M059J (cell line): ENCODE data around the gene MEIKIN. TPM values are rescaled to one million over a fixed set of nuclear protein-coding genes. Genes with fewer than 3 reads are reported as not detected.
"Not testable (repeated sequence)": the region's sequence is repeated elsewhere in the genome, so short reads cannot be mapped to it uniquely, and the experiment has no call there.

ENCODE experiments used
- DNase-seq: peaks from one replicate; pipeline ENCODE4 v3.0.0-alpha.2; 2012; ENCODE audit warnings: low read depth
- total RNA-seq: library from RNA; depleted of rRNA; stranded (reverse); fragments of >200 nt; shearing (Covaris generic); gene quantifications from 2 replicates; pipeline ENCODE4 v1.2.3, GENCODE V29; 2014

Gene MEIKIN
- total RNA-seq, 1 experiment from 2014 or later: not detected

- DNase-seq: no peak
These were observed 38.8 kb downstream of the MEIKIN start for GRCh38 chr5:131906668-131907067.

- not testable (repeated sequence) for DNase-seq
These were observed 43.2 kb downstream of the MEIKIN start for GRCh38 chr5:131902266-131902665.

GRCh38 chr5:131899686-131900085, 45.8 kb downstream of the MEIKIN start:
- no peak for DNase-seq

GRCh38 chr5:131883984-131884383, 61.5 kb downstream of the MEIKIN start:
- no peak for DNase-seq

GRCh38 chr5:131879705-131880104, 65.8 kb downstream of the MEIKIN start:
- DNase-seq: no peak

GRCh38 chr5:131877873-131878272, 67.6 kb downstream of the MEIKIN start:
- no peak for DNase-seq

- not testable (repeated sequence) for DNase-seq
These were observed 74.2 kb downstream of the MEIKIN start for GRCh38 chr5:131871251-131871650.

GRCh38 chr5:131867524-131867923, 77.9 kb downstream of the MEIKIN start:
- no peak for DNase-seq

DNA sequence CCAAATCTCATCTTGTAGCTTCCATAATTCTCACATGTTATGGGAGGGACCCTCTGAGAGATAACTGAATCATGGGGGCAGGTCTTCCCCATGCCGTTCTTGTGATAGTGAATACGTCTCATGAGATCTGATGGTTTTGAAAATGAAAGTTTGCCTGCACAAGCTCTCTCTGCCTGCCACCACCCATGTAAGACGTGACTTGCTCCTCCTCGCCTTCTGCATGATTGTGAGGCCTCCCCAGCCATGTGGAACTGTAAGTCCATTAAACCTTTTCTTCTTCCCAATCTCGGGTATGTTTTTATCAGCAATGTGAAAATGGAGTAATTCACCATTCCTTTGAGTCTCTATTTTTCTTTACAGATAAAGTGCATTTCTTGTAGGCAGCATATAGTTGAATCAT, 81.8 kb downstream of the MEIKIN start:
- no peak for DNase-seq

- no peak for DNase-seq
These were observed 88.1 kb downstream of the MEIKIN start for GRCh38 chr5:131857388-131857787.

DNA sequence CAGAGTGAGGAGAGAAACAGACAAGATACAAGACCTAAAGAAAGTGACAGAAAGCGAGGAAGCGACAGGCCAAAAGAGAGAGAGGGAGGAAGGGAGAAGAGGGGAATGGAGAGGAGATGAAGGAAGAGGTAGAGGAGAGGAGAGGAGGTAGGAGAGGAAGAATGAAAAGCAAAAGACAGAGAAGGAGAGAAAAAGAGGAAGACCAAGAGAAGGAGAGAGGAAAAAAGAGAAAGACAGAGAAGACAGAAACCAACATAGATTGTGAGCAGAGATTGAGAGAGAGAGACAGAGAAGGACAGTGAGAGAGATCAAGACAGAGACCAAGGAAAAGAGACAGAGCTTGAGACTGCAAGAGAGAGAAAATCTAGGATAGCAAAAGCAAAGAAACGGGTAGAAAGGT, 90.0 kb downstream of the MEIKIN start:
- DNase-seq: no peak

DNA sequence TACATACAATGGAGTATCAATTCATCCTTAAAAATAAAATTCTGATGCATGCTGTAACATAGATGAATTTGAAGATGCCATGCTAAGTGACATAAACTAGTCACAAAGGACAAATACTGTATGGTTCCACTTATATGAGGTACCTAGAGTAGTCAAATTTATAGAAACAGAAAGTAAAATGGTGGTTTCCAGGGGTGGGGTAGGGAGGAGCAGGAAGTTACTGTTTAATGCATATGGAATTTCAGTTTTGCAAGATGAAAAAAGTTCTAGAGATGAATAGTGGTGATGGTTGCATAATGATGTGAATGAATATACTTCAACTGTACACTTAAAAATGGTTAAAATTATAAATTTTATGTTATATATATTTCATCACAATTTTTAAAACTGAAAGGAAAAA, 91.3 kb downstream of the MEIKIN start:
- DNase-seq: no peak

GRCh38 chr5:131848662-131849061, 96.8 kb downstream of the MEIKIN start:
- no peak for DNase-seq

- DNase-seq: no peak
These were observed 98.9 kb downstream of the MEIKIN start for GRCh38 chr5:131846536-131846935.

DNA sequence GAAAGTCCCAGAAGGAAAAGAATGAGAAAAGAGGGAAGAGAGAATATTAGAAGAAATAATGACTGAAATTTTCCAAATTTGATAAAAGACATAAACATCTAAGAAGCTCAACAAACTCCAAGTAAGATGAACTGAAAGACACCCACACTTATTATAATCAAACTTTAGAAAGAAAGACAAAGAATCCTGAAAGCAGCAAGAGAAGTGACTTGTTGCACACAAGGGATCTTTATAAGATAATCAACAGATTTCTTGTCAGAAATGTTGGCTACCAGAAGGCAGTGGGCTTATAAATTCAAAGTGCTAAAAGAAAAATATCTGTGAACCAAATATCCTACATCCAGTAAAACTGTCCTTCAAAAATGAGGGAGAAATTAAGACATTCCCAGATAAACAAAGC, 99.6 kb downstream of the MEIKIN start:
- no peak for DNase-seq

- DNase-seq: not testable (repeated sequence)
These were observed 102.5 kb downstream of the MEIKIN start for GRCh38 chr5:131842971-131843370.

DNA sequence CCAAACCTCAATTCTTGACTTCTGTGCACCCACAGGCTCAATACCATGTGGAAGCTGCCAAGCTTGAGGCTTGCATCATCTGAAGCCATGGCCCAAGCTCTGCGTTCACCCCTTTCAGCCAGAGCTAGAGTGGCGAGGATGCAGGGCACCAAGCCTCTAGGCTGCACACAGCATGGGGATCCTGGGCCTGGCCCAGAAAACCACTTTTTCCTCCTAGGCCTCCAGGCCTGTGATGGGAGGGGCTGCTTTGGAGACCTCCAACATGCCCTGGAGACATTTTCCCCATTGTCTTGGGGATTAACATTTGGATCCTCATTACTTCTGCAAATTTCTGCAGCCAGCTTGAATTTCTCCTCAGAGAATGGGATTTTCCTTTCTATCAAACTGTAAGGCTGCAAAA, 112.8 kb downstream of the MEIKIN start:
- DNase-seq: not testable (repeated sequence)

GRCh38 chr5:131825404-131826013, 120.0 kb downstream of the MEIKIN start:
- peak; percentile 42 for DNase-seq

DNA sequence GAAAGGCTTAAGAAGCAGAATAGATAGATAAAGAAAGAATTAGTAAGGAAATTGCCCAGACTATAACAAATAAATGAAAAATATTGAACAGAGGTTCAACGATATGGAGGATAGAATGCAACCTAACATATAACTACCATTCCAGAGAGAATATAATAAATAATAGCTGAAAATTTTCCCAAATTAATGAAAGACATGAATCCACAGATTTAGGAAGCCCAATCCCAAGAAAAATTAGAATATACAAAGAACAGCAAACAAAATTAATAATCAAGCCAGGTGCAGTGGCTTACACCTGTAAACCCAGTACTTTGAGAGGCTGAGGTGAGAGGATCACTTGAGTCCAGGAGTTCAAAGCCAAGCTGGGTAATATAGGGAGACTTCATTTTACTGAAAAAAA, 120.8 kb downstream of the MEIKIN start:
- DNase-seq: no peak

DNA sequence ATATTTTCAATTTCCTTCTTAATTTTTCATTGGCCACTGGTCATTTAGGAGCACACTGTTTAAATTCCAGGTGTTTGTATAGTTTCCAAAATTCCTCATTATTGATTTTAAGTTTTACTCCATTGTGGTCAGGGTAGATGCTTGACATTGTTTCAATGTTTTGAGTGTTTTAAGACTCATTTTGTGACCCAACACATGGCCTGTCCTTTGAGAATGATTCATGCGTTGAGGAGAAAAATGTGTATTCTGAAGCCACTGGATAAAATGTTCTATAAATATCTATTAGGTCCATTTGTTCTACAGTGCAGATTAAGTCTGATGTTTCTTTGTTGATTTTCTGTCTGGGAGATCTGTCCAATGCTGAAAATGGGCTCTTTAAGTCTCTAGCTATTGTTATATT, 124.2 kb downstream of the MEIKIN start:
- DNase-seq: peak; percentile 42

- no peak for DNase-seq
These were observed 127.3 kb downstream of the MEIKIN start for GRCh38 chr5:131818001-131818724.

DNA sequence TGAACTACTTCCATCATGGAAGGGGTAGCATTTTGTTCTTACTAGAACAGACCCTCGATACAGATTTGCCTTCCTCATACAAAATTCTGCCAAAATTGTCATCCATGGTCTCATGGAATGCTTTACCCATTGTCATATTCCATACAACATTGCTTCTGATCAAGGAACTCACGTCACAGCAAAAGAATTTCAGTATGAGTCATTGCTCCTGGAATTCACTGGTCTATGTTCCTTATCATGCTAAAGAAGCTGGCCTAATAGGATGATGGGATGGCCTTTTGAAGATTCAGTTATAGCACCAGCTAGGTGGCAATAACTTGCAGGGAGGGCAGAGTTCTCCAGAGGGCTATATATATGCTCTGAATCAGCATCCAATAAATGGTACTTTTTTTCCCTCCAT, 130.5 kb downstream of the MEIKIN start:
- DNase-seq: peak; percentile 91

- DNase-seq: peak; percentile 18
These were observed 132.9 kb downstream of the MEIKIN start for GRCh38 chr5:131812371-131813160.
